GM12801 (cell line): ENCODE results near the gene C16orf74.

Experiments used
- TF ChIP-seq, protein P1 (sequence below): IDR thresholded peaks from one replicate; pipeline ENCODE4 v1.5.1; 2011; ENCODE audit warnings: control low read depth; ENCODE audit not compliant: insufficient read length; ENCODE audit errors: extremely low read depth

Gene C16orf74

DNA sequence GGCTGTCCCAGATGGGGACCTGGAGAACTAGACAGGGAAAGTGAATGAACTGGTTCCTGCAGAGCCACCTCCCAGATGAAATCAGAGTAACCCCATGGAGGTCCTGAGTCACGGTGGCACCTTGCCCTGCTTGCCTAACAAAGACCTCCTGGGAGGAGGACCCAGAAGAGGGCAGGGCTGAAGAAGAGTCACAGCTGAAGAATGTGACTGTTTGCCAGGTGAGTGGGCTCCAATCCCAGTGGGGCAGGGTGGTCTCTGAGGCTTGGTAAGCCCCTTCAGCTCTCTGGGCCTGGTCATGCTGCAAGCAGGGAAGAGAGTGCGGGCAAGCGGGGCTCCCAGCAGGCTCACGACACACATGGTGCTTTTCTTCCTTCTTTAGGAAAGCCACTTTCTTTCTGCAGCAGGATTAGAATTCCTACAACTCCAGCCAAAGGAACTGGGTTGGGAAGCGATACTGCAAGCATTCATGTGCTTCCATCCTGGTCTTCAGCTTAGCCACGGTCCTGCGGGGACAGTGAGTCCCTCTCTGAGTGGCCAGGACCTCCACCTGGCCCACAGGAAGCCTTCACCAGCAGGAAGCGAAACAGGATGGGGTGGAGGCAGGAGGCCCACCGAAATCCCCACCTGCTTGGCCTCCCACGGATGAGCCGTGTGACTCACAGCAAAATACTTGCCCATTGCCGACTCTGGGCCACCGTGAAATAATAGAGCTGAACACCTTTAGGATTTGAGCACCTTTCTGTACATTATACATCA, 4.3 kb downstream of the C16orf74 start:
- TF ChIP-seq, protein P1, sequence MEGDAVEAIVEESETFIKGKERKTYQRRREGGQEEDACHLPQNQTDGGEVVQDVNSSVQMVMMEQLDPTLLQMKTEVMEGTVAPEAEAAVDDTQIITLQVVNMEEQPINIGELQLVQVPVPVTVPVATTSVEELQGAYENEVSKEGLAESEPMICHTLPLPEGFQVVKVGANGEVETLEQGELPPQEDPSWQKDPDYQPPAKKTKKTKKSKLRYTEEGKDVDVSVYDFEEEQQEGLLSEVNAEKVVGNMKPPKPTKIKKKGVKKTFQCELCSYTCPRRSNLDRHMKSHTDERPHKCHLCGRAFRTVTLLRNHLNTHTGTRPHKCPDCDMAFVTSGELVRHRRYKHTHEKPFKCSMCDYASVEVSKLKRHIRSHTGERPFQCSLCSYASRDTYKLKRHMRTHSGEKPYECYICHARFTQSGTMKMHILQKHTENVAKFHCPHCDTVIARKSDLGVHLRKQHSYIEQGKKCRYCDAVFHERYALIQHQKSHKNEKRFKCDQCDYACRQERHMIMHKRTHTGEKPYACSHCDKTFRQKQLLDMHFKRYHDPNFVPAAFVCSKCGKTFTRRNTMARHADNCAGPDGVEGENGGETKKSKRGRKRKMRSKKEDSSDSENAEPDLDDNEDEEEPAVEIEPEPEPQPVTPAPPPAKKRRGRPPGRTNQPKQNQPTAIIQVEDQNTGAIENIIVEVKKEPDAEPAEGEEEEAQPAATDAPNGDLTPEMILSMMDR, result no peak

DNA sequence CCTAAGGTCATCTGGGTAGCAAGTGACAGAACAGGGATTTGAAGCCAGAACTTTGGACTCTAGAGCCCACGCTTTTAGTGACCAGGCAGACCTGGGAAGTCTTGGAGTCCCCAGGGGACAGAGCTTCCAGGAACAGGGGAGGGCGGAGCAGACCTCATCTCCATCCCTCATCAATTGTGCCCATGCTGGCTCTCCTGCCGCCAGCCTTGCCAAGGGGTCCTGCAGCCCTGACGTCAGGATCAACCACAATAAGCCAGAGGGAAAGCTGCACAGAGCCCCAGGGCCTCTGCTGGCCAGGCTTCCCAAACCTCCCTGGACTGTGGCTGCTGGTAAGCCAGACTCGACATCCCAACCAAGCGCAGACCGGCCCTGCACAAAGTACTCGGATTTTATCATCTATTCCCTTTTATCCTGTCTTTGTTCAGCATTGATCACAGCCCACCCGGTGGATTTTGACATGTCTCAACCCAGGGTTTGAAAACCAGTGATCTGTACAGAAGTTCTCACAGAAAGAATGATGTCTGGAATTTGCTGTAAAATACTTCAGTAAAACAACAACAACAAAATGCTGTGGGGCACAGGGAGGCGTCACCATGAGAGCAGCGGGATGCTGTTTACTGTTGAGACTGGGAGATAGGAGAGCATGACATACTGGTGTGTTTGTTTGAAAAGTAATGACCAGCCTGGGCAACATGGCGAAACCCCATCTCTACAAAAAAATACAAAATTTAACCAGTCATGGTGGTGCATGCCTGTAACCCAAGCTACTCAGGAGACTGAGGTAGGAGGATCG, 11.8 kb downstream of the C16orf74 start:
- TF ChIP-seq, protein P1, result no peak

DNA sequence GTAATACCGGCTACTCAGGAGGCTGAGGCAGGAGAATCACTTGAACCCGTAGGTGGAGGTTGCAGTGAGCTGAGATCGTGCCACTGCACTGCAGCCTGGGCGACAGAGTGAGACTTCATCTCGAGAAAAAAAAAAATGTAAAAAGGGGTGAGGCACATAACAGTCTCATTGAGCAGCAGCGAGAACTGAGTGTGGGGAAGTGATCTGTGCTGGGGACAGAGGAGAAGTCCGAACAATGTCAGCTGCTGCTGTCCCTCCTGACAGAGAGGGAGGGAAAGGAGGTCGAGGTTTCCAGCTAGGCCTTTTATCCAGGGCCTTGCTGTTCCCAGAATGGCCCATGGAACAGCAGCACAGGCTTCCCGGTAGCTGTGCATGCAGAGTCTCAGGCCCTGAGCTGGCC, 14.0 kb downstream of the C16orf74 start:
- TF ChIP-seq, protein P1, result no peak

DNA sequence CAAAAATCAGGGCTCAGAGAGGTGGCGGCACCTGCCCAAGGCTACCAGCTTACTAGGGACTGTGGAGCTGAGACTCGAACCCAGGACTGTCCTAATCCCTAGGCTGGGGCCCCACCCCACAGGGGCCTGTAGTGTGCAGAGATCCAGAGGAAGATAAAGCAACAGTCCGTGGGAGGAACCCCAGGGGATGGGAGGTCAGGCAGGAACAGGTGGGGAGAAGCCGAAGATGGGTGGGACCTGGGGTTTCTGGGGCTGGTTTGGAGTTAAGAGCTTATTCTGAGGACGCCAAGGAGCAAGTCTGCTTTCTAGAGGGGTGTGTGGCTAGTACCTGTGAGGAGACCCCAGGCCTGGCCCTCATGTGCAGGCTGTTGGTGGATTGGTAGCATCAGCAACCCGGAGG, 14.9 kb downstream of the C16orf74 start:
- TF ChIP-seq, protein P1, result no peak

DNA sequence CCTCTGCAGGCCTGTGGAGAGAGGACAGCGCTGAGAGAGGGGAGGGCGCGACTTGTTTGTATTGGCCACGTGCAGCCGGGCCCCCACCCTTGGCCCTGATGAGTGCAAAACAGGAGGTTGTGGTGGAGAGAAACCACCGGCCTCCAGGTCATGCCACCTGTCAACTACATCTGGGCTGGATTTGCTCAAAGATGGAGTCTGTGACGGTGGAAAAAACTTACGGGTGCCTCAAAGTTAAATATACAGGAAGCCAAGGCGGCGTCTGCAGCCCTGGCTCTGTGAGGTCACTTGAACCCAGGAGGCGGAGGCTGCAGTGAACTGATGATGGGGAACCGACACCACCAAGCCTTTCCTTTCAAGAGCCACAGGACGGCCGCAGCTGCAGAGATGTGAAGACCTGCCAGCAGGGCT, 15.7 kb downstream of the C16orf74 start:
- TF ChIP-seq, protein P1, result no peak

DNA sequence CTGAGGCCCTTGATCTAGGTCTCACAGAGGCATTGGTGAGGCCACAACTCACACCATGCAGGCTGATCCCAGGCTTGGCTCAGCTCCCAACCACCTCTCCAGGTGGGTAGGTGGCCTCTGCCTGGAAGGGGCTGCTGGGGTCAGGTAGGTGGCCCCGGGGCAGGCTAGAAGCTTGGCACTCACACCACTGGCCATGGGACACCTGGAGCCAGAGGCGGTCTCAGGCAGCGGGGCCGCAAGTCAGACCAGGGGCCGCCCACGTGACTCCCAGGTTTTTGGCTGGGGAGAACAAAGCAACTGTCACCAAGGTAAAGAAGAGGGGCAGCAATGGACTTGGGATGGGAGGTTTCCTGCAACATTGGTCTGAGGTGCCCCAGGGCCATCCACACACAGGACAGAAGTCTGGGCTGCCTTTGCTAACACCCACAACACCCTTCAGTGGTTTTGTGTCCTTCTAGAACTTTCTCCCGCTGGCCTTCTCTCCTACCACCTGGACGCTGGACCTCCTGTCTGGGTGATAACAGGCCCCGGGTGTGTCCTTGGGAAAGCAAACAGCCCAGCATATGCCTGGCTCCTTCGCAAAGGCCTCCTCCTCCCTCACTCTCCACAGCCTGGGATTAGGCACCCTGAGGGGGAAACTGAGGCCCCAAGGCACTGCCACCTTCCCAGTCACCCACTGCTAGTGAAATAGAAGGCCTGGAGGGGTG, 16.4 kb downstream of the C16orf74 start:
- TF ChIP-seq, protein P1, result no peak

DNA sequence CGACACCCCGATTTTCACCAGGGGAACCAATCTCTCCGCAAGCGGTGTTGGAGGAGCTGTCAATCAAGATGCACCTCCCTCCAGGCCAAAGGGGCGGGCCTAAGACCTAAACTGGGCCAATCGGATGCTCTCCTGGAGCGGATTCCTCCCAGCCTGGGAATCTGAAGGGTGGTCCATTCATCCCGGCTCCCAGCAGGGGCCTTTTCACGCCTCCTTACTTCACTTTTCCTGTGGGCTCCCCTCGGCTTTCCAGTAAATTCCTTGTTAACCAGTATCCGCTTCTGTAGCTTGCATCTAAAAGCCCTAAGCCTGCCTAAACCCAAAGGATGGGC, 17.1 kb downstream of the C16orf74 start:
- TF ChIP-seq, protein P1, result no peak
